ENCODE data around the gene CKM. TPM values are rescaled to one million over a fixed set of nuclear protein-coding genes. Genes with fewer than 3 reads are reported as not detected.

CKM gene
- total and polyA plus RNA-seq, 2 donors (not counting 1 experiment from before 2014, with no cell fraction given), result not detected

DNA sequence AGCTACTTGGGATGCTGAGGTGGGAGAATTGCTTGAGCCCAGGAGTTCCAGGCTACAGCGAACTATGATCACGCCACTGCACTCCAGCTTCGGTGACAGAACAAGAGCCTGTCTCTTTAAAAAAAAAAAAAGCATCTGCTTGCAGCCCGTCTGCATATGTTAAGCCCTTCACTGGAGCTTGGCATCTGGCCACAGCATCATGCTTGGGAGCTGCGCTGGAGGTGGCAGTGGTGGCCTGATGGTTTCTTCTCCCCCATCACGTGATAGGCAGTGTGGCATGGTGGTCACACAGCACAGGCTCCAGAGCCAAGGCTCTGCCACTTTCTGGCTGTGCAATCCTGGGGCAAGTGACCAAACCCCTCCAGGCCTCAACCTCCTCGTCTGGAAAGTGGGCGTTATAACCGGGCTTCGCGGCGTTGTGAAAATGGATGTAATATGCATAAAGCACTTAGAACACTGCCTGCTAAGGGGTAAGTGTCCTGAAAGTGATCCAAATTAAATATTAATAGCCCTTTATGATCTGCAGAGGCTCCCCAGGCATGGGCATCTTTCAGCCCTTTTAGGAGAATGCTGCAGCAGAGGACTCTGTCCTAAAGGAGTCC is 47.2 kb downstream of the CKM start:
- Histone ChIP-seq H3K27ac (ENCODE audit: insufficient read depth, low read length) (no peak overlapping the region), H3K27me3 (ENCODE audit: control insufficient read depth, insufficient read depth, low read length) (no peaks in the 10 kb centered on the region), H3K79me2 (ENCODE audit: control insufficient read depth, insufficient read depth, low read length) (no peaks in the 10 kb centered on the region), H3K4me2 (ENCODE audit: extremely low read depth, insufficient read depth, low read length) (no peak overlapping the region), H4K20me1 (ENCODE audit: control insufficient read depth, extremely low read depth, insufficient read depth, low read length) (no peaks in the 10 kb centered on the region), H3K9me3 (ENCODE audit: control insufficient read depth, insufficient read depth, low read depth, low read length) (no peaks in the 10 kb centered on the region), H3K9ac (ENCODE audit: insufficient read depth, low read length) (no peak overlapping the region), H2AFZ (ENCODE audit: low read length) (no peak overlapping the region), H3K36me3 (ENCODE audit: control insufficient read depth, insufficient read depth, low read length) (peaks cover 12% of the 10 kb centered on the region), H3K4me1 (ENCODE audit: control insufficient read depth, extremely low read depth, insufficient read depth, low read length) (no peaks in the 10 kb centered on the region), H3K4me3 (replicated peaks in 1 of 4; ENCODE audit: control extremely low read depth in 1 of 4, insufficient read depth in 1 of 4, low read depth in 3 of 4, low read length in 4 of 4) (no peak overlapping the region)
- TF ChIP-seq, protein P1, sequence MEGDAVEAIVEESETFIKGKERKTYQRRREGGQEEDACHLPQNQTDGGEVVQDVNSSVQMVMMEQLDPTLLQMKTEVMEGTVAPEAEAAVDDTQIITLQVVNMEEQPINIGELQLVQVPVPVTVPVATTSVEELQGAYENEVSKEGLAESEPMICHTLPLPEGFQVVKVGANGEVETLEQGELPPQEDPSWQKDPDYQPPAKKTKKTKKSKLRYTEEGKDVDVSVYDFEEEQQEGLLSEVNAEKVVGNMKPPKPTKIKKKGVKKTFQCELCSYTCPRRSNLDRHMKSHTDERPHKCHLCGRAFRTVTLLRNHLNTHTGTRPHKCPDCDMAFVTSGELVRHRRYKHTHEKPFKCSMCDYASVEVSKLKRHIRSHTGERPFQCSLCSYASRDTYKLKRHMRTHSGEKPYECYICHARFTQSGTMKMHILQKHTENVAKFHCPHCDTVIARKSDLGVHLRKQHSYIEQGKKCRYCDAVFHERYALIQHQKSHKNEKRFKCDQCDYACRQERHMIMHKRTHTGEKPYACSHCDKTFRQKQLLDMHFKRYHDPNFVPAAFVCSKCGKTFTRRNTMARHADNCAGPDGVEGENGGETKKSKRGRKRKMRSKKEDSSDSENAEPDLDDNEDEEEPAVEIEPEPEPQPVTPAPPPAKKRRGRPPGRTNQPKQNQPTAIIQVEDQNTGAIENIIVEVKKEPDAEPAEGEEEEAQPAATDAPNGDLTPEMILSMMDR (conservative IDR thresholded peaks at IDR 0.05 in 1 of 2, IDR thresholded peaks at IDR 0.05 in 1 of 2; ENCODE audit: low read depth in 1 of 2, low read length in 2 of 2), result no peak
- TF ChIP-seq EZH2 (IDR thresholded peaks at IDR 0.05; ENCODE audit: low read length, missing control alignments), result no peak
- peak in 1 of 2 donors; percentile 41 for DNase-seq (ENCODE audit: low read depth in 2 of 2)

GRCh38 chr19:45273521-45273855 is 49.2 kb downstream of the CKM start:
- H3K27me3 ChIP-seq (ENCODE audit: control insufficient read depth, insufficient read depth, low read length), result no peaks in the 10 kb centered on the region
- no peak overlapping the region for H3K4me3 ChIP-seq (replicated peaks in 1 of 4; ENCODE audit: control extremely low read depth in 1 of 4, insufficient read depth in 1 of 4, low read depth in 3 of 4, low read length in 4 of 4)
- TF ChIP-seq EZH2 (IDR thresholded peaks at IDR 0.05; ENCODE audit: low read length, missing control alignments), result no peak
- TF ChIP-seq, protein P1 (conservative IDR thresholded peaks at IDR 0.05 in 1 of 2, IDR thresholded peaks at IDR 0.05 in 1 of 2; ENCODE audit: low read depth in 1 of 2, low read length in 2 of 2), result no peak
- H2AFZ ChIP-seq (ENCODE audit: low read length), result no peak overlapping the region
- no peak overlapping the region for H3K27ac ChIP-seq (ENCODE audit: insufficient read depth, low read length)
- peaks cover 15% of the 10 kb centered on the region for H3K36me3 ChIP-seq (ENCODE audit: control insufficient read depth, insufficient read depth, low read length)
- no peaks in the 10 kb centered on the region for H4K20me1 ChIP-seq (ENCODE audit: control insufficient read depth, extremely low read depth, insufficient read depth, low read length)
- H3K9ac ChIP-seq (ENCODE audit: insufficient read depth, low read length), result no peak overlapping the region
- no peak for DNase-seq (ENCODE audit: low read depth in 2 of 2)
- H3K4me2 ChIP-seq (ENCODE audit: extremely low read depth, insufficient read depth, low read length), result no peak overlapping the region
- no peaks in the 10 kb centered on the region for H3K4me1 ChIP-seq (ENCODE audit: control insufficient read depth, extremely low read depth, insufficient read depth, low read length)
- H3K79me2 ChIP-seq (ENCODE audit: control insufficient read depth, insufficient read depth, low read length), result no peaks in the 10 kb centered on the region
- H3K9me3 ChIP-seq (ENCODE audit: control insufficient read depth, insufficient read depth, low read depth, low read length), result no peaks in the 10 kb centered on the region

DNA sequence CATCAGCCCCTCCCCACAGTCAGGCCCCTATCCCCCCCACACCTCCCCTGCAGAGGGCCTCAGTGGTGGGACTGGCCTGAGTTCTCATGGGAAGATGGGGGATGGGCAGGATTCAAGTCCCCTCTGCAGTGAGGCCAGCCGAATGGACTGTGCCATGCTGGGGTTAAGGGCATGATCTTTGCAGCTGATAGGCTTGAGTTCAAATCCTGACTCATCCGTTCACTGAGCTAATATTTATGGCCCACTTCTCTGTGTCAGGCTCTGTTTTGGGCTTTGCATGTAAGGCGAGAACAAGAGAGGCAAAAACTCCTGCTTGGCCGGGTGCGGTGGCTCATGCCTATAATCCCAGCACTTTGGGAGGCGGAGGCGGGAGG is 51.0 kb downstream of the CKM start:
- peaks cover 10% of the 10 kb centered on the region for H3K36me3 ChIP-seq (ENCODE audit: control insufficient read depth, insufficient read depth, low read length)
- DNase-seq (ENCODE audit: low read depth in 2 of 2), result no peak

More for the DNA sequence above, 51.0 kb downstream of the CKM start:
- no peaks in the 10 kb centered on the region for H4K20me1 ChIP-seq (ENCODE audit: control insufficient read depth, extremely low read depth, insufficient read depth, low read length)
- H3K4me3 ChIP-seq (replicated peaks in 1 of 4; ENCODE audit: control extremely low read depth in 1 of 4, insufficient read depth in 1 of 4, low read depth in 3 of 4, low read length in 4 of 4), result no peak overlapping the region
- TF ChIP-seq, protein P1 (conservative IDR thresholded peaks at IDR 0.05 in 1 of 2, IDR thresholded peaks at IDR 0.05 in 1 of 2; ENCODE audit: low read depth in 1 of 2, low read length in 2 of 2), result no peak
- no peak for TF ChIP-seq EZH2 (IDR thresholded peaks at IDR 0.05; ENCODE audit: low read length, missing control alignments)
- H3K9ac ChIP-seq (ENCODE audit: insufficient read depth, low read length), result no peak overlapping the region
- no peaks in the 10 kb centered on the region for H3K79me2 ChIP-seq (ENCODE audit: control insufficient read depth, insufficient read depth, low read length)
- H3K4me2 ChIP-seq (ENCODE audit: extremely low read depth, insufficient read depth, low read length), result no peak overlapping the region
- no peak overlapping the region for H2AFZ ChIP-seq (ENCODE audit: low read length)
- no peak overlapping the region for H3K27ac ChIP-seq (ENCODE audit: insufficient read depth, low read length)
- H3K27me3 ChIP-seq (ENCODE audit: control insufficient read depth, insufficient read depth, low read length), result no peaks in the 10 kb centered on the region
- H3K9me3 ChIP-seq (ENCODE audit: control insufficient read depth, insufficient read depth, low read depth, low read length), result no peaks in the 10 kb centered on the region
- no peaks in the 10 kb centered on the region for H3K4me1 ChIP-seq (ENCODE audit: control insufficient read depth, extremely low read depth, insufficient read depth, low read length)

All from fibroblast of lung (primary cell).